Tibial artery (tissue), 4 donors: ENCODE measurements around the gene DCAF6.

ENCODE experiments used
- DNase-seq, 2 donors: peaks; one replicate each; pipeline ENCODE4 v3.0.0-alpha.2; 2019
- H3K27ac ChIP-seq, 2 donors: fragments of 200-600 bp; sonication (generic) in 1 of 2; 1 replicate in 1 of 2; 2 replicates in 1 of 2; pipeline ENCODE4 v1.5.1; 2018 to 2019; ENCODE audit warnings: mild to moderate bottlenecking in 1 of 2
- H3K27me3 ChIP-seq, 2 donors: fragments of 200-600 bp; sonication (generic) in 1 of 2; one replicate each; pipeline versions ENCODE4 v1.5.1 to v1.6.0; 2016 to 2019
- H3K36me3 ChIP-seq, 3 donors: fragments of 200-600 bp; sonication (generic) in 2 of 3; one replicate each; pipeline ENCODE4 v1.5.1; 2016 to 2019; ENCODE audit warnings: mild to moderate bottlenecking in 2 of 3
- H3K4me1 ChIP-seq, 4 donors: fragments of 200-600 bp; sonication (generic) in 2 of 4; 1 replicate in 3 of 4; 2 replicates in 1 of 4; pipeline ENCODE4 v1.5.1; 2016 to 2019
- H3K4me3 ChIP-seq, 2 donors: fragments of 200-600 bp; sonication (generic) in 1 of 2; 1 replicate in 1 of 2; 2 replicates in 1 of 2; pipeline ENCODE4 v1.5.1; 2018 to 2019; ENCODE audit warnings: mild to moderate bottlenecking in 2 of 2
- H3K9me3 ChIP-seq, 3 donors: fragments of 200-600 bp; sonication (generic) in 1 of 3; one replicate each; pipeline ENCODE4 v1.5.1; 2016 to 2019
- CTCF ChIP-seq, 2 experiments: fragments of 200-600 bp in 1 of 2; fragments of 450-650 bp in 1 of 2; IDR thresholded peaks; one replicate each; pipeline ENCODE4 v1.5.1; 2017 to 2019; ENCODE audit warnings: antibody characterized with exemption in 2 of 2, mild to moderate bottlenecking in 1 of 2, moderate library complexity in 1 of 2
- intact Hi-C: fragments of 100-400 bp; cut with DNase I; formaldehyde crosslinking; loops from one replicate; pipeline ENCODE4 v1.15.0; 2023; ENCODE audit warnings: low total_unique reads

Gene DCAF6

GRCh38 chr1:167938080-167938636 is 1.7 kb downstream of the DCAF6 start:
- H3K4me3 ChIP-seq, result peak overlapping the region; percentile 92 to 99
- peak overlapping the region; percentile 99 to 100 for H3K27ac ChIP-seq
- no peaks in the 10 kb centered on the region for H3K27me3 ChIP-seq
- peaks cover 0 to 58% (median 22%) of the 10 kb centered on the region in 4 donors for H3K4me1 ChIP-seq
- intact Hi-C loops, result loop anchor here (10.0 kb wide), 1 partner anchor 213 kb away; the partner anchor contains the start of gene MPZL1
- no peak for TF ChIP-seq CTCF (IDR thresholded peaks at IDR 0.05)
- no peaks in the 10 kb centered on the region for H3K9me3 ChIP-seq
- DNase-seq, result no peak
- no peaks in the 10 kb centered on the region for H3K36me3 ChIP-seq

- Histone ChIP-seq H3K4me1 (peaks cover 0 to 37% (median 12%) of the 10 kb centered on the region in 4 donors), H3K9me3 (no peaks in the 10 kb centered on the region), H3K27ac (no peak overlapping the region), H3K27me3 (no peaks in the 10 kb centered on the region), H3K4me3 (no peak overlapping the region), H3K36me3 (no peaks in the 10 kb centered on the region)
- no peak for DNase-seq
- intact Hi-C loops, result no loop called here
- TF ChIP-seq CTCF (IDR thresholded peaks at IDR 0.05), result no peak
These were observed 3.8 kb downstream of the DCAF6 start for GRCh38 chr1:167940264-167940663.

GRCh38 chr1:167943541-167943940 is 7.1 kb downstream of the DCAF6 start:
- Histone ChIP-seq H3K4me3 (no peak overlapping the region), H3K27me3 (no peaks in the 10 kb centered on the region), H3K4me1 (peaks cover 0 to 40% (median 10%) of the 10 kb centered on the region in 4 donors), H3K36me3 (no peaks in the 10 kb centered on the region), H3K27ac (no peak overlapping the region), H3K9me3 (no peaks in the 10 kb centered on the region)
- DNase-seq, result no peak
- TF ChIP-seq CTCF (IDR thresholded peaks at IDR 0.05), result no peak
- intact Hi-C loops, result no loop called here

- Histone ChIP-seq H3K27ac (no peak overlapping the region), H3K4me3 (no peak overlapping the region), H3K36me3 (peaks cover 8 to 9% (median 9%) of the 10 kb centered on the region in 3 donors), H3K9me3 (no peaks in the 10 kb centered on the region), H3K4me1 (peaks cover 0 to 33% (median 1%) of the 10 kb centered on the region in 4 donors), H3K27me3 (no peaks in the 10 kb centered on the region)
- no peak for TF ChIP-seq CTCF (IDR thresholded peaks at IDR 0.05)
- DNase-seq, result no peak
- intact Hi-C loops, result no loop called here
These were observed 11.2 kb downstream of the DCAF6 start for GRCh38 chr1:167947733-167948132.

- Histone ChIP-seq H3K27ac (no peak overlapping the region), H3K36me3 (peaks cover 26 to 29% (median 27%) of the 10 kb centered on the region in 3 donors), H3K27me3 (no peaks in the 10 kb centered on the region), H3K4me1 (peaks cover 0 to 33% (median 1%) of the 10 kb centered on the region in 4 donors), H3K9me3 (no peaks in the 10 kb centered on the region), H3K4me3 (no peak overlapping the region)
- no peak for DNase-seq
- no peak for TF ChIP-seq CTCF (IDR thresholded peaks at IDR 0.05)
- intact Hi-C loops, result no loop called here
These were observed 13.3 kb downstream of the DCAF6 start for GRCh38 chr1:167949785-167950184.
